Stomach (tissue), 9 donors: ENCODE data around the gene STK39. TPM values are rescaled to one million over a fixed set of nuclear protein-coding genes. Genes with fewer than 3 reads are reported as not detected.

Experiments
- DNase-seq, 2 donors: peaks; one replicate each; pipeline versions ENCODE4 v3.0.0 to v3.0.0-alpha.2; 2013 to 2019
- H3K27ac ChIP-seq, 5 donors: fragments of 200-600 bp in 4 of 5; sonication (generic) in 4 of 5; one replicate each; pipeline ENCODE4 v1.5.1; 2013 to 2019; ENCODE audit warnings: mild to moderate bottlenecking in 1 of 5, moderate library complexity in 1 of 5
- H3K27me3 ChIP-seq, 3 donors: fragments of 200-600 bp; sonication (generic); one replicate each; pipeline ENCODE4 v1.5.1; 2017 to 2019; ENCODE audit warnings: mixed run types in 1 of 3
- H3K36me3 ChIP-seq, 4 donors: fragments of 200-600 bp; sonication (generic); 1 replicate in 3 of 4; 2 replicates in 1 of 4; pipeline ENCODE4 v1.5.1; 2016 to 2019
- H3K4me1 ChIP-seq, 4 donors: fragments of 200-600 bp; sonication (generic); one replicate each; pipeline ENCODE4 v1.5.1; 2016 to 2019
- H3K4me3 ChIP-seq, 4 donors: fragments of 200-600 bp; sonication (generic) in 3 of 4; one replicate each; pipeline ENCODE4 v1.5.1; 2016 to 2019; ENCODE audit warnings: mild to moderate bottlenecking in 1 of 4
- H3K9me3 ChIP-seq, 4 donors: fragments of 200-600 bp; sonication (generic); one replicate each; pipeline ENCODE4 v1.5.1; 2016 to 2019
- CTCF ChIP-seq, 7 experiments: fragments of 450-650 bp in 4 of 7; fragments of 200-600 bp in 3 of 7; sonication (generic) in 3 of 7; IDR thresholded peaks; one replicate each; pipeline ENCODE4 v1.5.1; 2016 to 2019; ENCODE audit warnings: antibody characterized with exemption in 7 of 7, control low read depth in 2 of 7, mild to moderate bottlenecking in 1 of 7
- EP300 ChIP-seq: sonication (generic); formaldehyde crosslinking; IDR thresholded peaks from one replicate; pipeline ENCODE4 v1.6.1; 2017; ENCODE audit warnings: antibody characterized with exemption
- POLR2A ChIP-seq, 4 donors: fragments of 450-650 bp; IDR thresholded peaks; one replicate each; pipeline ENCODE4 v1.6.1; 2016; ENCODE audit warnings: antibody characterized with exemption in 4 of 4, control low read depth in 2 of 4, mild to moderate bottlenecking in 1 of 4, moderate library complexity in 1 of 4
- POLR2AphosphoS5 ChIP-seq, 3 donors: sonication (generic); formaldehyde crosslinking; IDR thresholded peaks; one replicate each; pipeline ENCODE4 v1.6.1; 2016; ENCODE audit warnings: antibody characterized with exemption in 3 of 3
- WGBS, 5 donors: extraction: QIAGEN DNeasy Blood & Tissue Kit in 3 of 5; methylation state at CpG; one replicate each; pipeline versions ENCODE4 v1.1.5 to v1.1.7; 2013 to 2018; 5-methylcytosine and 5-hydroxymethylcytosine counted together
- intact Hi-C: fragments of 100-400 bp; cut with DNase I; formaldehyde crosslinking; loops from one replicate; pipeline ENCODE4 v1.15.1; 2023; ENCODE audit warnings: low total_unique reads
- polyA plus RNA-seq, 3 donors: library from polyadenylated mRNA; stranded (reverse); fragments of 200-250 nt; gene quantifications; one replicate each; pipeline ENCODE4 v1.2.3, GENCODE V29; 2013
- small RNA-seq, 4 donors: library from RNA; depleted of rRNA; stranded (forward); fragments of <200 nt; gene quantifications; one replicate each; pipeline ENCODE3, GENCODE V24; 2016
- total RNA-seq, 5 donors: library from RNA; depleted of rRNA; stranded (reverse); fragments of >200 nt; gene quantifications; one replicate each; pipeline versions ENCODE4 v1.1.0 to v1.2.3, GENCODE V29; 2014 to 2016
- donor health status: healthy with polysubstance abuse.
- donor health status: Bipolar disorder and iron deficiency.
- donor health status: healthy.

The STK39 gene
- total and polyA plus RNA-seq, 8 donors = 18.3 to 60.7 (median 33.3) TPM

- Histone ChIP-seq H3K36me3 (no peaks in the 10 kb centered on the region), H3K4me1 (no peaks in the 10 kb centered on the region), H3K27ac (no peak overlapping the region), H3K27me3 (no peaks in the 10 kb centered on the region), H3K9me3 (no peaks in the 10 kb centered on the region), H3K4me3 (no peak overlapping the region)
- WGBS, 5 donors = 85 to 88% (median 87%) methylated on average over 14 of the region's 14 CpGs
- TF ChIP-seq CTCF (IDR thresholded peaks at IDR 0.05) (no peak), POLR2AphosphoS5 (IDR thresholded peaks at IDR 0.05) (no peak), POLR2A (IDR thresholded peaks at IDR 0.05) (no peak), EP300 (no peak)
- DNase-seq = no peak
- intact Hi-C loops = no loop called here
Observed at GRCh38 chr2:167905668-167906067, 341.7 kb downstream of the STK39 start.

Small RNA genes lying within 50 kb of the gene (small RNA-seq; reads per million reads assigned to genes)
- 0 reads per million in 4 donors for gene AC067940.1

Other genes starting within 250 kb of the STK39 start
- 100 to 1,000 TPM in 1 of 5 donors, 10 to 100 TPM in 4; 47.5 to 102 (median 68.3) TPM for gene CERS6, start 208.7 kb upstream of the STK39 start, total RNA-seq
- 1 to 10 TPM; 4.0 to 6.6 (median 5.5) TPM for gene CERS6, start 208.7 kb upstream of the STK39 start, polyA plus RNA-seq